NCI-H1092 treated with DMSO at 0.1 percent for 48 hours (cell line): ENCODE measurements around the gene S100A7.
A peak's percentile ranks its signal among the peaks of the same experiment; 100 is the strongest.

ENCODE experiments used
- DNase-seq: peaks from one replicate; lab custom pipeline; 2025; lab: John Stamatoyannopoulos, UW

S100A7 gene

DNA sequence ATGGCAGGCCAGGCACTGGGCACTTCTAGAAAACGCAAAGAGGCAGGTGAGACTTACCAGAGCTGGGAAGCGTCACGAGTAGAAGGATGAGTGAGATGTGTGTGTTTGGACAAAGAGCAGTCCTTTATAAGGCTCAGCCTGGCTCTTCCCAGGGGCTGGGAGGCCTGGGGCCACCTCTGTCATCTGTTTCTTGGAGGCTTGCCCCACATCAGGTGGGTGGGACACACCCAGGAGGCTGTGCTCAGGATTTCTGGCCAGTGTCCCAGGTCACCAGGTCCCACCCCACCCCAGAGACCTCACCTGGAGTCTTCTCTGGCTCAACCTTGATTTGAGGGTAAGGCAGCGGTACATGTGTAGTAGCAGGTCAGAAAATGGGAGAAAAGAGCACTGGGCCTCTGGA is at the start of gene S100A7:
Gene S100A7 (minus strand): TSS at position 101 of the 400 bp plus-strand sequence. CDS start 1,638 bp downstream, outside the sequence.
- no peak for DNase-seq

DNA sequence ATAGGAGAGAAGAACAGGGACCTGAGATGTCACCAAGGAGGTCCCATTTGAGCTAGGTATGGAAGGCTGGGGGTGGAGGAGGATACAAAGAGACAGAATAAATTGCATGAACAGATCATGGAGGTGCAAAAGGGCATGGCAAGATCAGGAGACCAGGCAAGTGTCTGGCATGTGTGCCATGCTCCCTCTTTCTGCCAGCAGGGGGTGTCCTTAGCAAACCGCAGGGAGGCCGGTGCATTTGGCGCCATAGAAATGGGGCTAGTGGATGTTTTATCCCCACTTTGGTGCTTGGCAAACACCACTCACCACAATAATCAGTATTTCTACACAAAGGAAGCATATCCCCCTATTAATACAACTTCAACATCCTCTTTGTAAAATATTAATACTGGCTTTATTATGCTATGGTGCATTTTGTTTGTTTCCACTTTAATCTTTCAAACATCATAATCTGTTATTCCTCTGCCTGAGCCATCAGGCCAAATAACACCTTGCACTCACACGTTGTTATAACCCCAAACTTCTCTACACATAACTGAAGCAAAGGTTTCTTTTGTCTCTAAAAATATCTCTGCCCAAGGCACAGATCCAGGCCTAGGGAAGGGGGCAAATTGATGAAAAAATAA is 49.4 kb upstream of the S100A7 start:
- no peak for DNase-seq

DNA sequence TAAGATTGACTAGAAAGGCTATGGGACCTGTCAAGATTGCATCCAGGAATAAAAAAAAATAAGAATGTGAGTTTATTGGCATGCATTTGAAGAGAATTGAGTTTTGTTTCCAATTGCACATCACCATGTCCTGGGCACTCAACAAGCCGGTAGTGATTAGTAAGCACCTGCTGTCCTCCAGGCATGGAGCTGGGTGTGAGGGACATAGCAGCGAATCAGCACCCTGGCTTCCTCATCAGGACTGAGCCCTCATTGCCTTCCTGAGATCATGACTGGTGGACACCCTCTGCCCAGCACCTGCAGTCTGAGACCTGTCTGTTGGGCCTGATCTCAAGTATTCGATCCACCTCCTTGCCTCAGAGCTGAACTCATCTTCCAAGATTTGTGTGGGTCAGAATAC is 48.6 kb upstream of the S100A7 start:
- DNase-seq = no peak

DNA sequence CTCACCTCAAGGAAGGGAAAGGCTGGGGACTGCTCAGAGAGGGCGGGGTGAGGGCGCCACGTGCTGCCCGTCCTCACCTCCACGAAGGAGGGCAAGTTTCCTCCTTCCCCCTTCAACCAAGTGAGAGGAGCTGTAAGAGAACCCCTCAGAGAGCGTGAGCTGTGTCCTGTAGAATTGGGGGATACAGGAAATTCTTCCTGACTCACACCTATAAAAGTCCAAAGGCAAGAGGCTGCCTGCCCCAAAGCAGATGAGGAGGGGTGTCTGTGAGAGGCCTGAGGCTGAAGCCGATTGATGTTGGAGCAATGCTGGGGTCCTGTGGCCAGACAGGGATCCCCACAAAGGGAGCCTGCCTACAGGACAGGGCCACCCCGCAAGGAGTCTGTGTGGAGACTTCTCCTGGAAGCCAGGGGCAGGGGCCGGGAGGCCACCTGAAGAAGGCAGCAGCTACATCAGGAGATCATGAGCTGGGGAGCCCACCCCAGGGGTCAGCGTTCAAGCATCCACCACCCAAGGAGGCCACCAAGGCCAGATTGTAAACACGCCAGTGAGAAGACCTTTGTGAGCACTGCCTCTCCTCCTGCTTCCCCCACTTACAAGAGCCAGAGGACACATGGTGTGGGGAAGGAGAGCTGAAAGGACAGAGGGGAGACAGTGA is 47.6 kb upstream of the S100A7 start:
- no peak for DNase-seq

DNA sequence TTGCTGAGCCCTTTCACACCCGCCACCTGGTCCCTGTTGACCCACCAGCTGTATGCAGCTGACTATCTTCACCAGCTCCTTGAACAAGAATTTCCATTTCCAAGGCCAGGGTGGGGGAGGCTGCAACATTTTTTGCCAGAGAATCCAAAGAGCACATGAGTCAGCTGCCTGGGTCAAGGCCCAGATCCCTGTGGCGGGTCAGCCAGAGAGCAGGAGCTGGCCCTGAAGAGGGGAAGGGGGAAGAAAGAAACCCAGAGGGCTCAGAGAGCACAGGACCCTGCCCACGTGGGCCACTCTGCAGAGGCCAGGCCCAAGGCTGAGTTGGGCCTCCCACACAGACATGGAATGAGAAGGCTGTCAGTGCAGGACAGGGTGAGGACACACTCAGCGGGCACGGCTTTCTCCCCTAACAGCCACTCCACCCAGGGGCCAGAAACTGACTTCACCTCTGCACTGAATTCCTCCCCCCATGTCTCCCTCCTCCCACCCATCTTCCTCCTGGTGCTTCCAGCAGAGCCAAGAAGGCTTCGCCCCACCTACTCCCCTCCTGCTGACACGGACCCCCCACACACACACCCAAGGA is 46.5 kb upstream of the S100A7 start:
- DNase-seq = no peak

DNA sequence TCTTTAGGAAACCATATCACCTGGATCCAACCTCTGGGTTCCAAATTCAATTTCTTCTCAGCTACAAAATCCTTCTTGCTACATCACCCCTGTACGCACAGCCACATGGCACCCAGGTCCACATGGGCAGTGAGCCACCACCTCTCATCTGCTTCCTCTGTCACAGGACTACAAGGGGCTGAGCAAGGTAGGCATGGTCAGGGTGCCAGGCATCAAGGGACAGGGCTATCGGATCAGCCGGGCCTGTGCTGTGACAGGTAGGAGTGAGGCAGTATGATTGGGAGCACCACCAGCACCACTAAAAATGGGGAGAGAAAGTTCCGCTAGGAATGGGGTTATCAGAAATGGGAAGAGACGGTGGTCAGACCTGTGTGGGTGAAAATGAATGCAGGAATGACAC is 45.9 kb upstream of the S100A7 start:
- DNase-seq = no peak

DNA sequence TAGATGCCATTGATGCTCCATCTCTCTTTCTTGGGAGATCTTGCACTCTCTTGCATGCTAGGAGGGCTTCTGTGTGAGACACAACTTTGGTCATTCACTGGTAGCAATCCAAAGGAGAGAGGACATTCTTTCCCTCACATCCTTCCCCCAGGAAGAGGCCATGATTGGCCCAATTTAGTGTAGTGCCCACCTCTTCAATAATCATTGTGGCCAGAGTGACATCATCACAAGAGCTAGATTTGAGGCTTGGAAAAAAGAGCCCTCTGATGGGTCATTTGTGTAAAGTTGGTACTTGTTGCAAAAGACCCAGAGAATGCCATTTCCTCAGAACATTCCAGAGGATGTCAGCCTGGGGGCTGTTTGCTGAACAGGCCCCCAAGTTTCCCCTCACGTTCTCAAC is 45.1 kb upstream of the S100A7 start:
- no peak for DNase-seq

DNA sequence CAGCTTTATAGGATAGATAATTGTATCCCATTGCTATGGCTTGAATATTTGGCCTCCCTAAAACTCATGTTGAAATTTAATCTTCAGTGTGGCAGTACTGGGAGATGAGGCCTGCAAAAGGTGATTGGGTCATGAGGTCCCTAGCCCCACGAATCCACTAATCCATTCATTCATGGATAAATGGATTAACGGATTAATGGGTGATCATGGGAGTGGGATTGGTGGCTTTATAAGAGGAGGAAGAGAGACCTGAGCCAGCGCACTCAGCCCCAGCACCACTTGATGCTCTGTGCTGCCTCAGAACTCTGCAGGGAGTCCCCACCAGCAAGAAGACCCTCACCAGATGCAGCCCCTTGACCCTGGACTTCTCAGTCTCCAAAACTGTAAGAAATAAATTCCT is 43.3 kb upstream of the S100A7 start:
- no peak for DNase-seq

DNA sequence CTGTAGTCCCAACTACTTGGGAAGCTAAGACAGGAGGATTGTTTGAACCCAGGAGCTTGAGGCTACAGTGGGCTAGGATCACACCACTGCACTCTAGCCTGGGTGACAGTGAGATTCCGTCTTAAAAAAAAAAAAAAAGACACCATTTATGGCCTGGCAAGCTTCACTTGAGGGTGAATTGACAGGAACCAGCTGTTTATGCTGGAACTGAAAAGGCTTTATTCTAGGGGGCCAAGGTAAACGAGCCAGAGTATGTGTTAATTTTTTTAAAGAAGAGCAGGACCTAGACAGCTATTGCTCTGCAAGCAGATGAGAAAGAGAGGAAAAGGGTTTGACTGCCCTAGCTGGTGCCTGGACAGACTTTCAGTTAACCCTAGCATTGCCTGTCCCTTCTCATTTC is 38.3 kb upstream of the S100A7 start:
- DNase-seq = no peak

DNA sequence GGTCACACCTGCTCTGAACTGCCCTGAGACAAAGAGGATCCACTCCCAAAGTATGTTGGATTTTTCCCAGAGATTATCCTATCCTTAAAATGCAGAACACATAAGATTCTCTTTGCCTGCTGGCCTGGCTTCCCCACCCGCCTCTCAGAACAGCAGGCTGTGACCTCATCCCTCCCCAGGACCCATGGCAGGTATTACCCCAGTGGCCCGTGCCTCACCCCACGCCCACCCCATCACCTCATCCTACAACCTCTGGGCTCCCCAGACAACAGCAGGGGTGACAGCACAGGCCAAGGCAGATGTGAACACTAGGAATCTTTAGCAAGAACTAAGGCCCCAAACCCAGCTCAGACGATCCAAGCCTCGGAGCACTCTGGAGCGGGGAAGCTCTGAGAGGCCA is 35.1 kb upstream of the S100A7 start:
- no peak for DNase-seq

DNA sequence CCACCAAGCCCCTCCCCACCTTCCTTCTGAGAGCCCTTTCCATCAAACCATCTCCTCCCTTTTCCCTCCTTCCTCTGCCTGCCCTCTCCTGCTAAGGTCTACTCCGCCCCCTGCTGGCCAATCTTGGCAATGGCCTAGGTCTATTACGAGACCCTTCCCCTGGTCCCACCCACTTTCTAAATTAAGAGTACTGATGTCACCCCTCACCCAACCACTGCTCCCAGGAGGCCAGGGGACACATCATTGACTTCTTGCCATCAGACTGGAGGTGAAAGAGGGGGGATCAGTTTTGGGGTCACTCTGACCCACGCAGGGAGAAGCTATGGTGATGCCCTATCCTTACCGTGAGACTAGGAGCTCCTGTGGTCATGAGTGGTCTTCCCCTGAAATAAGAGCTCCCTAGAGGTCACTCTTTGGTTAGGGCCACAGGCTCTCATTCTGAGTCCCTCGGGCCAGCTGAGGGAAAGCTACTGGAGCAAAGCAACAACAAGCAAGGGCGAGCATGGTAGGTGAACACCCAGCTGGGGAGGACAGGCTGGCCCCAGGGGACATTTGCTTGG is 34.6 kb upstream of the S100A7 start:
- peak; percentile 90 for DNase-seq

DNA sequence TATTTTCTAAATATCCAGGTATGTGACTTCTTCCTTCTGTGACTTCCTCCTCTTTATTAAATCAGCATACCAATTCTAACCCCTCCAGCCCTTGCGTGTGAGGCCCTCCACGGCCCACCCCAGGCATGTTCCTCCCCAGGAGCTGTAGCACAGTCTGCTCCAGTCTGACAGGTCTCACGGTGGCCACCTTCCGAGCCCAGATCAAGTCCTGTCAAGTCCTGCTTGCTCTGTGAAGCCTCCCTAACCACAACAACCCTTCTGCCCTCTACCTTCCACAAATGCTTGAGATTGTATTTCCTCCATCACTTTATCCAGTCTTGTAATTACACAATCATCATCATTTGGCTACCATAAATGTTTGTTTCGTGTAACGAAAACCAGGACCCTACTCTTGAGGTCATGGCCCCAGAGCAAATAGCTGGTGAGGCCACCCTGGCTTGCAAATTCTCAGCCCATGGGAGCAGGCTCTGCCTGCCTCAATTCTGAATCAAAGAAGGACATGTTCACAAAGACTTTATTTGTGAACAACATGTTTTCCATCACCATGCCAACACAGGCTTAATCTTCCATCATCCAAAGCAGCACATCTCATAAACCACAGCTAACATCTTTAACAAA is 33.0 kb upstream of the S100A7 start:
- no peak for DNase-seq

DNA sequence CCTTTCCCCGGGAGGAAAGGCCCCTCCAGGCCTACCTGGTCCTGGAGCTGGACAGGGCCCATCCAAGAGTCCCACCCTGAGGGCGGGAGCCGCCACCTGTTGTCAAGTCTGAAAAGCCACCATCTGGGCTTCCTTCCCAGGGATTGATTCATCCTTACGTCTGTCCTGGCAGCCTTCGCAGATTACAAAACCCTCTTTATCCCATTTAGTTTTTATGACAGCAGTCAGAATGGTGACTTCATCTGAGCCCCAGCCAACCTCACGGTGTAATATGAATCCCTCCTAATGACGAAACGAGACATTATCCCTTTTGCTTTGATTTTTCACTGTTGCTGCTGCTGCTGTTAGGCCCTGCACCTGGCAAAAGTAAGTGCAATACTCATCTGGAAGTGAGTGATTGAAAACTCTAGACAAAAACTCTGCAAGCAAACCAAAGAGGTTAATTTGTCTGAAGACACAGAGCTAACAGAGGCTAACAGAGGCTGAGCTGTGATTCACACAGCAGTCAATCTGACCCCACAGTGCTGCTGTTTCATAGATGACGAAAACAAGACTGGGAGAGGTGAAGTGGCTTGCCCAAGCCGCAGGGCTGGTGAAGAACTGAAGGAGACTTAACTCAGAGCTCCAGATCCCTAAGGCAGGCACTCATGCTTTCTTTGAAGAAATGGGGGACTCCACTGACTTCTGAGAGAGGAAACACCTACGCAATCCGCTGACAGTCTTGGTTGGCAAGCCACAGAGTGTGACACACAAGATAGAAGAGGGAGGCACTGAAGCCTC is 30.0 kb upstream of the S100A7 start:
- peak; percentile 96 for DNase-seq

DNA sequence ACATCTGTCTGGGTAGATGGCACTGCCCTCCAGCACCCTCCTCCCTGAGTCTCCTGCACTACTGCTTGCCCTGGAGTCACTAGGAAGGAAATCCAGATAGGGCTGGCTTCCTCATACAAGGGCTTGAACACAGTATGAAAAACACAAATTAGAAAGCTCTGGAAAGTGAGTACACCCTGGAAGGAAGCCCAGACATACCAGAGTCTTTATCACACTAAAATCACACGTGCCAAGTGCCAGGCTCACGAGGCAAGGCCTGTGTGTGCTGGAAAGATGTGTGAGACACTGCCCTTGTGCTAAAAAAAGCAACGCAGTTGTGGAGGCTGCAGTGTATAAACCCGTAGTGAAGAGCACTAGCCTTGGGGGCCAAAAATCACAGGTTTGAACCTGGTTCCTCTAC is 28.3 kb upstream of the S100A7 start:
- peak; percentile 23 for DNase-seq

DNA sequence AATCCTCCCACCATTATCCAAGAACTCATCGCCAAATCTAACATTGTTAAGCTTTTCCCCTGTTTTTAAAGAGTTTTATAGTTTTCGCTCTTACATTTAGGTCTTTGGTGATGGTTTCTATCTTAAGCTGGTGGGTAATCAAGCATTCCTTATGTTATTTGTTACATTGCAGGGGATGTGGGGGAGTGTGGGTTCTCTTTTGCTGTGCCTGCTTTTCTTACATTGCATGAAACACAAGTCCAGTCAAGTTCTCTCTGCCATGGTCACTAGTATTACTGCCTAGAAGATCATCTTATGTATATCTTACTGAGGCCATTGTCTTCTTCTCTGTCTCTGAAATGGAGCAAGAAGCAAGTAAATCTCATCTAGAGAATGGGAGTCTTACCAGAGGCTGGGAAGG is 27.3 kb upstream of the S100A7 start:
- DNase-seq = no peak

DNA sequence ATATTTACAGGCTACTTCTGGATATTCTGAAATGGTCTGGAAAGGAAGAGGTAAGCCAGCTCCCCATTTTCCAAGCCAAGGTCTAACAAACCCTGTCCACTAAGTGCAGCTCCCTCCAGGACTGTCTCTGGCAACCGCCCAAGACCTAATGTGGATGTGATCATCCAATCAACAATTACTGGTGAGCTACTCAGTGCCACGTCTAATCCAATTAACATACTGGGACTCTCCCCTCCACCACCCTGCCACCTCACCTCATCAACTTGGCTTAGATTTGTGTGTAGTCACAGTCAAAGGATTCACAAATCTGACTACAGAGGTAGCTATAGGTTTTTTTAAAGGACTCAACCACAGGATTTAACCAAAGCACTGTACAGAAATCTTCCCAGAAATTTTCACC is 25.4 kb upstream of the S100A7 start:
- DNase-seq = peak; percentile 95

DNA sequence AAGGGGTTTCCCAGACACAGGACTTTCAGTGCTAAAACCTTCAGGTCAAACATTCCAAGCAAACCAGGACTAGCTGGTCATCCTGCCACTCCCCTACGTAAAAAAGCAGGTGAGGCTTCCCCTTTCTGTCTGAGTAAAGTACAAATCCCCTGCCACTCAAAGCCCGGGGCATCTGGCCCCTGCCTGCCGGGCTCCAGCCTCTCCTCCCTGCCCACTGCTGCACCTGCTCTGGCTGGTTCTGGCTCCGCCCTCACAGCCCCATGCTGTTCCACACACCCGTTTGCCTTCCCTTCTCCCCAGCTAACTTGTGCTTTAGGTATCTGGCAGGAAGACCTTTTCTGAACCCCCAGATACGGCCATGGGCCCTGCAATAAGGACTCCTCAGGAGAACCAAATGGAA is 23.3 kb upstream of the S100A7 start:
- peak; percentile 92 for DNase-seq

DNA sequence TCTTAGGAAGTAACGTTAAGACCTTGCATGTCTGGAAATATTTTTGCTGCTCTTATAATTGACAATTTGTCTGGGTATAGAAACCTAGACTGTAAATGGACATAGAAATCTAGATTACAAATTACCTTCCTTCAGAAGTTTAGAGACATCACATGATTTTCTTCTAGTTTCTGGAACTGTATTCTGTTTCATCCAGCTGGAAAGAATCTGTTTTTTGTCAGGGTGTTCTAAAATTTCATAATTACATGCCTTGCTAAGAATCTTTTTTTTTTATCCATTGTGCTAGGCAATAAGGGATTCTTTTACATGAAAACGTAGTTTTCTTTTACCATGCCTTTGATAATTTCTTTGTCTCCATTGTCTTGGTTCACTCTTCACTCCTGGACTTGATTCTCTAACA is 20.7 kb upstream of the S100A7 start:
- no peak for DNase-seq

DNA sequence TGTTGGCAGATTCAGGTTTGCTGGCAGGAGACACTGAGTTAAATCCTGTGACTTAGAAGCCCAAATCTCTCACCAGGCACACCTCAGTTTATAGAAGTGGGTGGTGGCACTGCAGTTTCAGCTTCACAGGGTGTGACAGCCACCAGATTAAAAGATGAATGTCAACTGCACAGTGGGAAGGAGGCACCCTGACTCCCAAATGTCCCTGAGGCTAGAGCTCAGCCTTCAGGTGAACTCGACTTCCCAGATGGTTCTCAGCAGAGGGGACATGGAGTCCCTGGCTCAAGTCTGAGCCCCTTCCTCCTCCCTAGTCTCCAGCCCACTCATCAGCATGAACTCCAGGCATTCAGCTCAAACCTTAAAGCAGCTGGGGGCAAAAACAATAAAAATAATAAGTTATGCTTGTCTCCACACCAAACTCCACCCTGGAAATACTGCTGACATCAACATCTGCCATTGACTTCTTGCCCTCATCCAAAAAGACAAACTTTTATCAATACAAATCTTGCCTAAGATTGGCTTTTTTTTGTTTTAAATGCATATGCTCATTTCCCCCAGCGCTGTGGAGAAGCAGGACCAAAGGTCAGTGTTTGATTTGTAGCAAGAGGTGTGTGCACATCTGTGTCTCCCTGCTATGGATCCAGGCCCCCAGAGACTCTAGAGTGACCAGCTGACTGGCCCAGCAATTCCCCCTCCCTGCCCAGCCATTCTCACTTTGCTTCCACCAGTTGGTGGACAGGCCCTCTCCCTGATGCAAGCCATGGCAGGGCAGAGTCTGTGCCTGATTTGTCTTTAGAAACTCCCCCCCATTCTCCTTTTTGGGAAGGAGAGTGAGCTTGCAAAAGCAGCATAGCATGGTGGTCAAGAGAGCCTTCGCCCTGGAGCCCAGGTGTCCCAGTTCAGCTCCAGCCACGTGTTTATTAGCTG is 18.5 kb upstream of the S100A7 start:
- no peak for DNase-seq

DNA sequence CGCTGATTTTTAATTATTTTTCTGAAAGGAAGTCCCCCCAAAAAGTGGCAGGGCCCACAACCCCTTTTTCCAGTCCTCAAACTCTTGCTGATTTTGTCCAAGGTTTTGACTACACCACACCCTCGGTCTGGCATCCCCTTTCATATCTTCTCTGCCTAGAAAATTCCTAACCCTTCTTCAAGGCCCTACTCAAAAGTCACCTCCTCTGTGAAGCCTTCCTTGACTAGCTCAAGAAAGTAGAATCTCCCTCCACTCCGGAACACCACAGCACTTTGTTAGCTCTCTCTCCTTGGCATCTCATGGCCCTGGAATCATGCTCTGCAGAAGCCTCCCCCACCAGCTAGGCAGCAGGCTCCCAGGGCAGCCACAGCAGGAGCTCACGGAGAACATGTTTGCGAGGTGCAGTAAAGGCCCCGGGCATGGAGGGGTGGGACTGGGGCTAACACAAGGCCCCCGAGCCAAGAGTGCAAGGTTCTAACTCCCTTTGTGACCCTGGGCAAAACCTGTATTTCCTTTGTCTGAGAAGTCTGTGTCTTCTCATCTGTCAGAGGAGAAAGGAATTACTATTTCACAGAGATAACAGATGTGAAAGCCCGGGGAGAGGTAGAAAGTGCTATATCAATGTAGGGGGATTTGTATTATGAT is 17.7 kb upstream of the S100A7 start:
- no peak for DNase-seq
